ENCODE results near the gene FAM32A.

GRCh38 chr19:16205205-16206045, 20.2 kb downstream of the FAM32A start:
- no peak for TF ChIP-seq CTCF (IDR thresholded peaks at IDR 0.05)
- no peak for TF ChIP-seq POLR2A (IDR thresholded peaks at IDR 0.05)
